HG03460 (cell line): ENCODE data around the gene TRAPPC2L.

Source experiments
- ATAC-seq: cut with Tn5 transposase; IDR thresholded peaks from one replicate; pipeline ENCODE4 v1.9.1; 2021; ENCODE audit not compliant: unreplicated experiment

Gene TRAPPC2L

DNA sequence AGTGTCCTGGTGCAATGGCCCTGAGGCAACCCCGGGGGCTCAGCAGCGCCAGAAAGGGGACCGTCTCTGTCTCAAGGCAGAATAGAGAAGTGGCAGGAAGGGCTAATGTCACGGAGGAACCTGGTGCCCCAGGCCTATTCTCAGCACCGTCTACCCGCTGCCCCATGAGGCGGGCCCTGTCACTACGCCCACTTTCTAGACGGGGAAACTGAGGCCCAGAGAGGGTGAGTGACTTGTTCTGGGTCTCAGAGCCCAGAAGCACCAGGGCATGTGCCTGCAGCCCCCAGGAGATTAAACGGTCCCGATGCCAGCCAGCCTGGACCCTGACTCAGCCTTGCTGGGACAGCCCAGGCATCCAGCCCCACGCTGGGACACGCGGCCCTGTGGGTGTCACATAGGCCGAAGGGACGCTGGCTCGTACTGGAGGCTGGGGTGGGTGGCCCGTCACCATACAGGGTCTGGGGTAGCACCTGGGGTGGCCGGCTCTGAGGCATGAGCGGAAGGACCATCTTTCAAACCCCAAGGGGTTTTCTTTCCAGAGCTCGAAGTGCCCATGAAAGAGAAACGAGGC is 49.7 kb downstream of the TRAPPC2L start:
- no peak for ATAC-seq

DNA sequence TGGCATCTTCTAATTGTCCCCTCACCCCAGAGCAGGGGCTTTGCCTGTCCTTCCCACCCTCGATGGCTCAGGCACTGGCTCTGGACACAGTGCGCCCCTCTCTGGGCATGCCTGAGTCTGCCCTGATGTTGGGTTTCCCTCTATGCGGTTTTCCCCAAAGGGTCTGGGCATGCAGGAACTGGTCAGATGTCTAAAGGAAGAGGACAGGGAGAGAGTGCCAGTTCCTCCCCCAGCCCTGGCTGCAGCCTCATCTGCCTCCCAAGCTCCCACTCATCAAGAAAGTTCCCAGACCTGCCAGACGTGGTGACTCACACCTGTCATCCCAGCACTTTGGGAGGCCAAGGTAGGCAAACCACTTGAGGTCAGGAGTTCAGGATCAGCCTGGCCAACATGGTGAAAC is 50.8 kb downstream of the TRAPPC2L start:
- no peak for ATAC-seq

GRCh38 chr16:88908307-88908706 is 51.4 kb downstream of the TRAPPC2L start:
- no peak for ATAC-seq

DNA sequence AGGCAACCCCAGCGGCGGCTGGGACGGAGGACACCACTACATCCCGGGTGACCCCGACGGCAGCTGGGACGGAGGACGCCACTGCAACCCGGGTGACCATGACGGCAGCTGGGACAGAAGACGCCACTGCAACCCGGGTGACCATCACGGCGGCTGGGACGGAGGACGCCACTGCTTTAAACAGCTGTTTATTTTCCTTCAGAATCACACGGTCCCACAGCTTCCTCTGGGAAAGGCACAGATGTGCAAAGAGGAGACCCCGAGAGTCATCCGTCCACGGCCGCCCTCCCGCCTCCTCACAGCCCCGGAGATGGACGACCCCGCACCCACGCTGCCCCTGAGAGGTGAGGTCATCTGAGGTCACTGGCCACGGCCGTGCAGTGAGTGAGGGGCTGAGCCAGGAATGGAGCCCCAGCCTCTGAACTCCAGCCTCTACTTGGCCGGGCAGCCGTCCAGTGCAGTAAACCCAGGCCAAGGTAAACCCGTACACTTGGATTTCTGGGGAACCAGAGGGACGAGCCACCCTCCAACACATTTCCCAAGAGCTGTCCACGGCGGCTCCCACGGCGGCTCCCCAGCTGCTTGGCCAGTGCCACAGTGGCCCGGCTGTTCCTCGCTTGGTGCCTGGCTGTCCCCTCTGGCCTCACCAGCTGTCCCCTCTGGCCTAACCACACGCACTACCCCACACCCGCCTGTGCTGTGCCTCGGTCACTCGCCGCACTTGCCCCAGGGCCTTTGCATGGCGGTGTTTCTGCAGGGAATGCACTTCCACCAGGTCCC is 52.7 kb downstream of the TRAPPC2L start:
- no peak for ATAC-seq

DNA sequence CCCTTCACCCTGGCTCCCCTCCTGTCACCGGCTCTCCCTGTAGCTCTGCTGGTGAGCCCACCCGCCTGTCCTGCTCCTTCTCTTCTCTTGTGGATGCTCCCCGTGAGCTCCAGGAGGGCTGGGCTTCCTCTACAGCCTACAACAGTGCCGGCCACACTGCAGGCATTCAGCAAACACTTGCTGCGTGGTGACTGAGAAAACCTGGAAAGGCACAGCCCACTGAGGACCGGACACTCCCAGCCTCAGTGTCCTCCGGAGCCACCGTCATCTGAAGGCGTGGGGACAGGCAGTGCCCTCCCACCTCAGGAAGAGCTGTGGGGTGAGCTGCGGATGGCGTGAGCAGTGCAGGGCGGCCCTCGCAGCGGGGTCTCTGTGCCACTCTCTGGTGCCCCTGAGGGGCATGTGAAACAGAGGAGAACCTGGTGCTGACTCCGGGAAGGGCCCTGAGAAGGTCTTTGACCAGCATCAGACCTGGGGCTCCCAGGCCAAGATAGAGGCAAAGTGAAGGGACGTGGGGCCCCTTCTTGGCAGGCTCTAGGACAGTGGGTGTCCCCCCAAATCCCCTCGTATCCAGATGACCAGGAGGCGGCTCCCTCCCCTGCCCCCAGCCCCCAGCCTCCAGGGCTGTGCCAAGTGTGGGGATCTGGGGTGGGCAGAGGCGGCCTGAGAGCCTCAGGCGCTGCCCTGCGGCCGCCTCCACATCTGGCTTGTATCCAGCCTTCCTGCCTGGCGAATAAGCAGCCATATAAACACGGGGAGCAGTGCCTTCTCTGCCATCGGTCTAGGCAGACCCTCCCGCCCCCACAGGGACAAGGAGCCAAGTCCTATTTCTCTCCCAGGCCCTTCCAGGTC is 53.6 kb downstream of the TRAPPC2L start:
- ATAC-seq = no peak

DNA sequence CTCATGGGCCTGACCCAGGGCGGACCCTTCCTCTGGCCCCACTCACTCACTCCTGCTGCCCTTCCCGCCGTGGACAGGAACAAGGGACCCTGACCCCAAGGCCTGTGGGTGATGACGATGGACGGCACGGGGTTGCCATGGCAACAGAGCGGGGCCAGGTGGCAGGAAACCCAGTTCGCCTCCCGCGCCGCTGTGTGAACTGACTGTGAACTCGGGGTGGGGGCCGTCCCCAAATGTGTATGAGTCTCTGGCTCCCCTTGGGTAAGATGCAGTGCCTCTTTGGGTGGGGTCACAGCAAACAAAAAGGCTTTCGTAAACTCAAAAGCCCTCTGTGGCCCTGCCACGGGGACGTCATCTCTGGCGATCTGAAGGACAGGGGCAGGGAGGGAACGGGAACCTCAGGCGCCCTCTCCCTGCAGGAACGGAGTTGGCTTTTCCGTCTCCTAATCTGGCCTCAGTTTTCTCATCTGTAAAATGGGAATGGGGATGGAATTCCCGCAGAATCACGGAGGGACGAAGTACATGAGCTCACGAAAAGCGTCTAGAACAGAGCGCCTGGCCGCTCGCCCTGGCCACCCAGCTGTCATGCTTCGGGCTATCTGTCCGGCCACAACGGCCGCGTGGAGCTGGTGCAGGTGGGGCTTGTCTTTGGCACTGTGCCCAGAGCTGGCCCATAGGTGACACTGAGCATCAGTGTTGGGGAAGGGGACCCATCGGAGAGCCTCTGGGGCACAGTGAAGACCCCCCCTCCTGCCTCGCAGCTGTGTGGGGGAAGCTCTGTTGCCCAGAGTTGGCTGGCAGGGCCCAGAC is 54.4 kb downstream of the TRAPPC2L start:
- ATAC-seq = no peak

- ATAC-seq = no peak
Observed at GRCh38 chr16:88911946-88912310, 55.0 kb downstream of the TRAPPC2L start.
